ENCODE results near the gene PROZ. TPM values are rescaled to one million over a fixed set of nuclear protein-coding genes. Genes with fewer than 3 reads are reported as not detected.

PROZ gene
- total and polyA plus RNA-seq, 7 donors, result not detected

GRCh38 chr13:113148407-113148806 is 10.0 kb upstream of the PROZ start:
- TF ChIP-seq, protein P1, sequence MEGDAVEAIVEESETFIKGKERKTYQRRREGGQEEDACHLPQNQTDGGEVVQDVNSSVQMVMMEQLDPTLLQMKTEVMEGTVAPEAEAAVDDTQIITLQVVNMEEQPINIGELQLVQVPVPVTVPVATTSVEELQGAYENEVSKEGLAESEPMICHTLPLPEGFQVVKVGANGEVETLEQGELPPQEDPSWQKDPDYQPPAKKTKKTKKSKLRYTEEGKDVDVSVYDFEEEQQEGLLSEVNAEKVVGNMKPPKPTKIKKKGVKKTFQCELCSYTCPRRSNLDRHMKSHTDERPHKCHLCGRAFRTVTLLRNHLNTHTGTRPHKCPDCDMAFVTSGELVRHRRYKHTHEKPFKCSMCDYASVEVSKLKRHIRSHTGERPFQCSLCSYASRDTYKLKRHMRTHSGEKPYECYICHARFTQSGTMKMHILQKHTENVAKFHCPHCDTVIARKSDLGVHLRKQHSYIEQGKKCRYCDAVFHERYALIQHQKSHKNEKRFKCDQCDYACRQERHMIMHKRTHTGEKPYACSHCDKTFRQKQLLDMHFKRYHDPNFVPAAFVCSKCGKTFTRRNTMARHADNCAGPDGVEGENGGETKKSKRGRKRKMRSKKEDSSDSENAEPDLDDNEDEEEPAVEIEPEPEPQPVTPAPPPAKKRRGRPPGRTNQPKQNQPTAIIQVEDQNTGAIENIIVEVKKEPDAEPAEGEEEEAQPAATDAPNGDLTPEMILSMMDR (IDR thresholded peaks at IDR 0.05), result no peak
- Histone ChIP-seq H3K9me3 (no peaks in the 10 kb centered on the region), H3K4me3 (no peak overlapping the region), H3K4me1 (peaks cover 10% of the 10 kb centered on the region), H3K27ac (no peak overlapping the region), H3K27me3 (ENCODE audit: insufficient read depth in 3 of 3, low read length in 2 of 3) (no peaks in the 10 kb centered on the region), H3K36me3 (ENCODE audit: insufficient read depth in 1 of 2, low read depth in 1 of 2) (no peaks in the 10 kb centered on the region)
- ATAC-seq, result no peak
- 87 to 91% (median 91%) methylated on average over 13 of the region's 13 CpGs for WGBS, 3 donors
- intact Hi-C loops (cut with DNase I), result loop anchor here in 1 of 2 donors (10.0 kb wide), 1 partner anchor 1684 kb away; no protein-coding TSS in a partner anchor
- no peak for DNase-seq

DNA sequence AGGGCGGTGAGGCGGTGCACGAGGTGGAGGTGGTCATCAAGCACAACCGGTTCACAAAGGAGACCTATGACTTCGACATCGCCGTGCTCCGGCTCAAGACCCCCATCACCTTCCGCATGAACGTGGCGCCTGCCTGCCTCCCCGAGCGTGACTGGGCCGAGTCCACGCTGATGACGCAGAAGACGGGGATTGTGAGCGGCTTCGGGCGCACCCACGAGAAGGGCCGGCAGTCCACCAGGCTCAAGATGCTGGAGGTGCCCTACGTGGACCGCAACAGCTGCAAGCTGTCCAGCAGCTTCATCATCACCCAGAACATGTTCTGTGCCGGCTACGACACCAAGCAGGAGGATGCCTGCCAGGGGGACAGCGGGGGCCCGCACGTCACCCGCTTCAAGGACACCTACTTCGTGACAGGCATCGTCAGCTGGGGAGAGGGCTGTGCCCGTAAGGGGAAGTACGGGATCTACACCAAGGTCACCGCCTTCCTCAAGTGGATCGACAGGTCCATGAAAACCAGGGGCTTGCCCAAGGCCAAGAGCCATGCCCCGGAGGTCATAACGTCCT is 9.4 kb upstream of the PROZ start:
- no peak overlapping the region for H3K4me3 ChIP-seq
- 92 to 94% (median 92%) methylated on average over 38 of the region's 38 CpGs for WGBS, 3 donors
- peaks cover 11% of the 10 kb centered on the region for H3K4me1 ChIP-seq
- DNase-seq, result no peak
- H3K27ac ChIP-seq, result no peak overlapping the region
- H3K27me3 ChIP-seq (ENCODE audit: insufficient read depth in 3 of 3, low read length in 2 of 3), result no peaks in the 10 kb centered on the region
- no peaks in the 10 kb centered on the region for H3K9me3 ChIP-seq
- intact Hi-C loops (cut with DNase I), result loop anchor here in 1 of 2 donors (10.0 kb wide), 1 partner anchor 1684 kb away; no protein-coding TSS in a partner anchor
- no peaks in the 10 kb centered on the region for H3K36me3 ChIP-seq (ENCODE audit: insufficient read depth in 1 of 2, low read depth in 1 of 2)
- TF ChIP-seq, protein P1 (IDR thresholded peaks at IDR 0.05), result no peak
- ATAC-seq, result no peak

GRCh38 chr13:113149711-113150549 is 8.5 kb upstream of the PROZ start:
- H3K9me3 ChIP-seq, result no peaks in the 10 kb centered on the region
- no peaks in the 10 kb centered on the region for H3K36me3 ChIP-seq (ENCODE audit: insufficient read depth in 1 of 2, low read depth in 1 of 2)
- TF ChIP-seq, protein P1 (IDR thresholded peaks at IDR 0.05), result no peak
- intact Hi-C loops (cut with DNase I), result loop anchor here in 1 of 2 donors (5.0 to 10.0 kb wide), 2 partner anchors 113 to 1685 kb away; no protein-coding TSS in a partner anchor
- H3K27me3 ChIP-seq (ENCODE audit: insufficient read depth in 3 of 3, low read length in 2 of 3), result no peaks in the 10 kb centered on the region
- 86 to 91% (median 86%) methylated on average over 22 to 26 of the region's 26 CpGs for WGBS, 3 donors
- no peak overlapping the region for H3K4me3 ChIP-seq
- no peak overlapping the region for H3K27ac ChIP-seq
- ATAC-seq (no peak), DNase-seq (no peak)
- H3K4me1 ChIP-seq, result peaks cover 11% of the 10 kb centered on the region

GRCh38 chr13:113150550-113151365 is 7.7 kb upstream of the PROZ start:
- TF ChIP-seq, protein P1 (IDR thresholded peaks at IDR 0.05), result no peak
- Histone ChIP-seq H3K4me3 (no peak overlapping the region), H3K4me1 (peaks cover 11% of the 10 kb centered on the region), H3K36me3 (ENCODE audit: insufficient read depth in 1 of 2, low read depth in 1 of 2) (no peaks in the 10 kb centered on the region), H3K27ac (no peak overlapping the region), H3K9me3 (no peaks in the 10 kb centered on the region), H3K27me3 (ENCODE audit: insufficient read depth in 3 of 3, low read length in 2 of 3) (no peaks in the 10 kb centered on the region)
- WGBS, 3 donors, result 81 to 87% (median 83%) methylated on average over 31 of the region's 31 CpGs
- ATAC-seq (no peak), DNase-seq (no peak)
- intact Hi-C loops (cut with DNase I), result loop anchor here in 1 of 2 donors (5.0 kb wide), 1 partner anchor 113 kb away; no protein-coding TSS in a partner anchor

Data from psoas muscle (tissue), 8 donors.